Caco-2 (cell line): ENCODE data around the gene TSPAN15. TPM values are rescaled to one million over a fixed set of nuclear protein-coding genes. Genes with fewer than 3 reads are reported as not detected.

Experiments used
- BruUV-seq: library from RNA; stranded (reverse); fragments of 400-500 nt; replicated peaks from 2 replicates; lab custom pipeline; 2021; lab: Mats Ljungman, UMichigan
- CTCF ChIA-PET: fragments of 300-600 bp; sonication (Branson Sonifier 250); formaldehyde crosslinking; loops from one replicate; lab custom pipeline; 2022; ENCODE audit warnings: antibody characterized with exemption; lab: Charles Lee
- POLR2A ChIA-PET: fragments of 300-600 bp; sonication (Branson Sonifier 250); formaldehyde crosslinking; loops from one replicate; lab custom pipeline; 2022; ENCODE audit warnings: antibody characterized with exemption; lab: Charles Lee
- DNase-seq, 2 experiments: peaks; one replicate each; pipeline versions ENCODE4 v3.0.0 to v3.0.0-alpha.2; 2020 to 2022
- H3K27me3 ChIP-seq: replicated peaks from 2 replicates; pipeline ENCODE4 v1.6.0; 2011; ENCODE audit warnings: low read length; ENCODE audit not compliant: control insufficient read depth, insufficient read depth
- H3K36me3 ChIP-seq: 2 replicates; pipeline ENCODE4 v1.5.1; 2011; ENCODE audit warnings: low read length; ENCODE audit not compliant: control insufficient read depth, insufficient read depth
- H3K4me1 ChIP-seq: fragments of 250-450 bp; sonication (Bioruptor Pico); 2 replicates; pipeline ENCODE4 v1.5.1; 2020; ENCODE audit warnings: mild to moderate bottlenecking
- H3K4me3 ChIP-seq: 2 replicates; pipeline ENCODE4 v1.5.1; 2011; ENCODE audit warnings: low read depth, mild to moderate bottlenecking, control low read depth, low read length
- H3K9me3 ChIP-seq: fragments of 250-450 bp; sonication (Bioruptor Pico); 2 replicates; pipeline ENCODE4 v1.5.1; 2020; ENCODE audit warnings: mild to moderate bottlenecking, moderate library complexity
- H3K27ac Mint-ChIP-seq: one replicate; pipeline ENCODE4 v1.8.0; 2022; ENCODE audit warnings: mixed read lengths; ENCODE audit not compliant: unreplicated experiment
- H3K27me3 Mint-ChIP-seq: one replicate; pipeline ENCODE4 v1.8.0; 2022; ENCODE audit warnings: mixed read lengths; ENCODE audit not compliant: insufficient read depth, unreplicated experiment
- H3K36me3 Mint-ChIP-seq: one replicate; pipeline ENCODE4 v1.8.0; 2022; ENCODE audit warnings: mild to moderate bottlenecking, mixed read lengths; ENCODE audit not compliant: insufficient read depth, unreplicated experiment
- H3K4me1 Mint-ChIP-seq: one replicate; pipeline ENCODE4 v1.8.0; 2022; ENCODE audit warnings: low read depth, mixed read lengths; ENCODE audit not compliant: unreplicated experiment
- H3K4me3 Mint-ChIP-seq: one replicate; pipeline ENCODE4 v1.8.0; 2022; ENCODE audit warnings: mild to moderate bottlenecking, moderate library complexity, mixed read lengths; ENCODE audit not compliant: unreplicated experiment
- H3K9me3 Mint-ChIP-seq: one replicate; pipeline ENCODE4 v1.8.0; 2022; ENCODE audit warnings: mixed read lengths; ENCODE audit not compliant: unreplicated experiment
- CTCF ChIP-seq, 2 experiments: fragments of 200-600 bp in 1 of 2; IDR thresholded peaks; 1 replicate in 1 of 2; 2 replicates in 1 of 2; pipeline versions ENCODE4 v1.5.1 to v1.8.0; 2011 to 2022; ENCODE audit warnings: antibody characterized with exemption in 1 of 2, control low read depth in 1 of 2, inconsistent platforms in 1 of 2, low read depth in 1 of 2, low read length in 1 of 2, mild to moderate bottlenecking in 1 of 2, moderate library complexity in 1 of 2; ENCODE audit not compliant: insufficient read depth in 1 of 2, severe bottlenecking in 1 of 2, unreplicated experiment in 1 of 2
- intact Hi-C: fragments of 100-400 bp; cut with micrococcal nuclease; formaldehyde crosslinking; loops from one replicate; pipeline ENCODE4 v1.10.0; 2022; ENCODE audit not compliant: unreplicated experiment
- total RNA-seq: library from RNA; stranded (reverse); gene quantifications from 2 replicates; pipeline ENCODE4 v1.2.3, GENCODE V29; 2022

TSPAN15 gene
- total RNA-seq, 1 experiment from 2014 or later = 86.5 TPM

GRCh38 chr10:69425511-69426298, 25.6 kb upstream of the TSPAN15 start:
- TSS peak; percentile 41 for BruUV-seq
- Mint-ChIP-seq H3K4me3 (peak overlapping the region; percentile 47), H3K27ac (peak overlapping the region; percentile 84), H3K9me3 (no peaks in the 10 kb centered on the region), H3K4me1 (peaks cover 26% of the 10 kb centered on the region), H3K36me3 (peaks cover 7% of the 10 kb centered on the region), H3K27me3 (no peaks in the 10 kb centered on the region)
- Histone ChIP-seq H3K27me3 (no peaks in the 10 kb centered on the region), H3K36me3 (no peaks in the 10 kb centered on the region), H3K9me3 (no peaks in the 10 kb centered on the region), H3K4me3 (no peak overlapping the region), H3K4me1 (peaks cover 24% of the 10 kb centered on the region)
- ChIA-PET POLR2A (interaction anchor here (0.6 to 1.8 kb wide), 5 partner anchors 11 to 26 kb away, joined by 3 to 11 read pairs (median 4); partner anchors contain the start of gene TSPAN15), CTCF (interaction anchor here (0.6 to 1.6 kb wide), 14 partner anchors 9 to 235 kb away, joined by 3 to 25 read pairs (median 4); partner anchors contain the start of genes TACR2 and TSPAN15)
- peak; percentile 88 to 89 for DNase-seq
- intact Hi-C loops = loop anchor here (1.0 kb wide), 5 partner anchors 13 to 214 kb away; partner anchors contain the start of gene TSPAN15
- no peak for TF ChIP-seq CTCF (IDR thresholded peaks at IDR 0.05; ENCODE audit: insufficient read depth in 1 of 2, low read depth in 1 of 2, low read length in 1 of 2, severe bottlenecking in 1 of 2, unreplicated experiment in 1 of 2)

- Histone ChIP-seq H3K4me3 (no peak overlapping the region), H3K27me3 (no peaks in the 10 kb centered on the region), H3K4me1 (peaks cover 24% of the 10 kb centered on the region), H3K9me3 (no peaks in the 10 kb centered on the region), H3K36me3 (no peaks in the 10 kb centered on the region)
- H3K36me3 Mint-ChIP-seq = peaks cover 7% of the 10 kb centered on the region
- H3K4me1 Mint-ChIP-seq = peaks cover 26% of the 10 kb centered on the region
- no peak for DNase-seq
- POLR2A ChIA-PET = interaction anchor here (0.6 to 1.8 kb wide), 5 partner anchors 11 to 25 kb away, joined by 3 to 11 read pairs (median 4); partner anchors contain the start of gene TSPAN15
- no TSS peak for BruUV-seq
- peak overlapping the region; percentile 84 for H3K27ac Mint-ChIP-seq
- no peaks in the 10 kb centered on the region for H3K9me3 Mint-ChIP-seq
- H3K4me3 Mint-ChIP-seq = no peak overlapping the region
- H3K27me3 Mint-ChIP-seq = no peaks in the 10 kb centered on the region
- CTCF ChIA-PET = interaction anchor here (0.6 to 1.6 kb wide), 11 partner anchors 10 to 218 kb away, joined by 3 to 25 read pairs (median 6); partner anchors contain the start of genes TACR2 and TSPAN15
- intact Hi-C loops = loop anchor here (1.0 kb wide), 3 partner anchors 25 to 213 kb away; partner anchors contain the start of gene TSPAN15
- TF ChIP-seq CTCF (IDR thresholded peaks at IDR 0.05; ENCODE audit: insufficient read depth in 1 of 2, low read depth in 1 of 2, low read length in 1 of 2, severe bottlenecking in 1 of 2, unreplicated experiment in 1 of 2) = no peak
Measured at GRCh38 chr10:69426376-69426727, 24.9 kb upstream of the TSPAN15 start.

- intact Hi-C loops = no loop called here
- POLR2A ChIA-PET = no interaction called here
Measured at GRCh38 chr10:69428165-69428564, 23.1 kb upstream of the TSPAN15 start.

More at GRCh38 chr10:69428165-69428564, 23.1 kb upstream of the TSPAN15 start:
- BruUV-seq = no TSS peak
- Histone ChIP-seq H3K4me1 (peaks cover 24% of the 10 kb centered on the region), H3K27me3 (no peaks in the 10 kb centered on the region), H3K9me3 (no peaks in the 10 kb centered on the region), H3K36me3 (no peaks in the 10 kb centered on the region), H3K4me3 (no peak overlapping the region)
- Mint-ChIP-seq H3K4me3 (no peak overlapping the region), H3K36me3 (peaks cover 7% of the 10 kb centered on the region), H3K9me3 (no peaks in the 10 kb centered on the region), H3K4me1 (peaks cover 26% of the 10 kb centered on the region), H3K27me3 (no peaks in the 10 kb centered on the region), H3K27ac (no peak overlapping the region)
- CTCF ChIA-PET = interaction anchor here (0.8 to 1.3 kb wide), 2 partner anchors 19 to 22 kb away, joined by 3 read pairs; no protein-coding TSS in a partner anchor
- DNase-seq = no peak
- no peak for TF ChIP-seq CTCF (IDR thresholded peaks at IDR 0.05; ENCODE audit: insufficient read depth in 1 of 2, low read depth in 1 of 2, low read length in 1 of 2, severe bottlenecking in 1 of 2, unreplicated experiment in 1 of 2)
